ENCODE data around the gene NDUFA8.

The NDUFA8 gene

DNA sequence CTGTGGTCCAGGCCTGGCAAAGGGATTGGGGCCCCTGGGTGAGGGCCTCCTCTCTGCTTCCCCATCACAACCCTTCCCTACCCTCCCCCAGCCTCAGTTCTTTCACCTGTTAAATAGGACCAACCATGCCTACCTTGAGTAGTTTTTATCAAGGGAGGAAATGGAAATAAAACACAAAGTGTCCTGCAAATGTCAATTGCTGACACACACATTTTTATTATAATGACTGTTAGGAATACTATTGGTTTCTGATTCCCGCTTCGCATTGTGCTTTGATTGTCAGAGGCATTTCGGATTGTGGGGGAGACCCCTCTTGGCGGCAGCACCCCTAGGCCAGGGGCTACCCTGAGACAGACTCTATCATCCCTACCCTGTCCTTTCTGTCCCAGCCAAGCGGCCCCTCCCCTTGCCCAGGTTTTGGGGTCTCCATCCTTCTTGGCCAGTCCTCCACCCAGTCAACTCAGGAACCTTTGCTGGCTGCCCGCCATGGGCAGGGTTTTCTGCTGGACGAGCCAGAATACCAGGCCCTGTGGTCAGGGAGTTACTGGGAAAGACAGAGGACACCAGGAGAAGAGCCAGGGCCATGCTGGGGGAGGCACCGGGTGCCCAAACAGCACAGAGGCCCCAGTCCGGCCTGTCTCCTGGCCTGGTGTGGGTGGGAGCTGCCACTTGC, 48.0 kb downstream of the NDUFA8 start:
- H3K27ac ChIP-seq: no peak overlapping the region
- no peak overlapping the region for H3K4me3 ChIP-seq
- TF ChIP-seq, protein P1, sequence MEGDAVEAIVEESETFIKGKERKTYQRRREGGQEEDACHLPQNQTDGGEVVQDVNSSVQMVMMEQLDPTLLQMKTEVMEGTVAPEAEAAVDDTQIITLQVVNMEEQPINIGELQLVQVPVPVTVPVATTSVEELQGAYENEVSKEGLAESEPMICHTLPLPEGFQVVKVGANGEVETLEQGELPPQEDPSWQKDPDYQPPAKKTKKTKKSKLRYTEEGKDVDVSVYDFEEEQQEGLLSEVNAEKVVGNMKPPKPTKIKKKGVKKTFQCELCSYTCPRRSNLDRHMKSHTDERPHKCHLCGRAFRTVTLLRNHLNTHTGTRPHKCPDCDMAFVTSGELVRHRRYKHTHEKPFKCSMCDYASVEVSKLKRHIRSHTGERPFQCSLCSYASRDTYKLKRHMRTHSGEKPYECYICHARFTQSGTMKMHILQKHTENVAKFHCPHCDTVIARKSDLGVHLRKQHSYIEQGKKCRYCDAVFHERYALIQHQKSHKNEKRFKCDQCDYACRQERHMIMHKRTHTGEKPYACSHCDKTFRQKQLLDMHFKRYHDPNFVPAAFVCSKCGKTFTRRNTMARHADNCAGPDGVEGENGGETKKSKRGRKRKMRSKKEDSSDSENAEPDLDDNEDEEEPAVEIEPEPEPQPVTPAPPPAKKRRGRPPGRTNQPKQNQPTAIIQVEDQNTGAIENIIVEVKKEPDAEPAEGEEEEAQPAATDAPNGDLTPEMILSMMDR (IDR thresholded peaks at IDR 0.05): no peak
- no peak for DNase-seq (ENCODE audit: low spot score)

DNA sequence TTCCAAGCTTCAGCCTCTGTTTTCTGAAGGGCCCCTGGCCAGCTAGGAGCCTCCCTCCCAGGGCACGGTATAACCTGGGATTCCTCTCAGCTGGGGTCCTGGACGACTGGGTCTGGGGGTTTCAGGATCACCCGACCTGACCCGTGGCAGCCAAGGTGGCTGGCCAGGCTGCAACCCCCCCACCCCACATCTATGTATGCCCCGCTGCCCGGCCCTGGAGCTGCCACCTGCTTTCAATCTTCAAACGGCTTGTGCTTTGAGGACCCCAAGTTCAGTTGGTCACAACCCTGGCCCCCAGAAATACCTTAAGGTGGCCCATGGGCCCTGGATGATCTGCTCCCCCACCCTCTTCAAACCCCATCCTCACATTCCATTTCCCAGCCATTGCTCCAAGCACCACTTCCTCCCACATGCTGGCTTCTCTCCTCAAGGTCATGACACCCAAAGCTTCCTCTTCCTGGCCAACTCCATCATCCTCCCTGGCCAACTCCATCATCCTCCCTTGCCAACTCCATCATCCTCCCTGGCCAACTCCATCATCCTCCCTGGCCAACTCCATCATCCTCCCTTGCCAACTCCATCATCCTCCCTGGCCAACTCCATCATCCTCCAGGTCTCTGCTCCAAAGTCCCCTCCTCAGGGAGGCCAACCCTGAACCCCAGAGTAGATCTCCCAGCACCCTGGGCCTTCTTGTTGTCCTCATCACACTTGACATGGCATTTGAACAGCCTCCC, 49.3 kb downstream of the NDUFA8 start:
- no peak overlapping the region for H3K27ac ChIP-seq
- H3K4me3 ChIP-seq: no peak overlapping the region
- no peak for DNase-seq (ENCODE audit: low spot score)
- TF ChIP-seq, protein P1 (IDR thresholded peaks at IDR 0.05): no peak

DNA sequence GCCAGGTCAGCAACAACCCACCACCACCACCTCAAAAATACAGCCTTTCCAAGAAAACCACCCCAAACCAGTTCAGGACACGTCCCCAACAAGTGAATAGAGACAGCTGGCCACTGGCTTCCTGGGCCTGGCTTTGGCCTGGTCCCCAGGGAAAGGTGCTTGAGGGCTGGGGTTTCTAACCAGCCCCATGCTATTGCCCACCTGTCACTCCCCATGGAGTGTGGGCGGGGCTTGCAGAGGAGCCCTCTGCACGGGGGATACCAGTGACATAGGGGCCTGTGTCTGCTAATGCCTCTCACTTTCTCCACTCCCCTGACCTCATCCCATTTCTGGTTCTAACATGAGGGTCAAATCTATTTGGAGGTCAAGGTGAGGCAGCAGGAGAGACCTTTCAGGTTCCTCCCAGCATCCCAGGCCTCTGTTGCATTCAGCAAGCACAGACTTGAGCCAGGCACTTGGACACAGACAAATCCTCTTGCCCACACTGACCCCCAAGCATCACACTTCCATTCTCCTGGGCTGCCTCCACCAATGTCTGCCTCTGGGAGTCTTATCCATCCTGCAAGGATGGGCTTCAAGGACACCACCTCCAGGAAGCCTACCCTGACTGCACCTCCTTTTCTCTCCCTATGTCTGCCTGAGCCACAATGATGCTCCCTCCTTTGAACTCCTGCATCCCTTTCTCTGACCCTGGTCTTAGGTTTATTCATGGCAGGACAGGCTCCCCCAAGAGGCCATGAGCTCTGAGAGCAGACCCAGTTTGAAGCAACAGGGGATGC, 50.4 kb downstream of the NDUFA8 start:
- DNase-seq (ENCODE audit: low spot score): no peak
- Histone ChIP-seq H3K27ac (no peak overlapping the region), H3K4me3 (no peak overlapping the region)
- TF ChIP-seq, protein P1 (IDR thresholded peaks at IDR 0.05): no peak

DNA sequence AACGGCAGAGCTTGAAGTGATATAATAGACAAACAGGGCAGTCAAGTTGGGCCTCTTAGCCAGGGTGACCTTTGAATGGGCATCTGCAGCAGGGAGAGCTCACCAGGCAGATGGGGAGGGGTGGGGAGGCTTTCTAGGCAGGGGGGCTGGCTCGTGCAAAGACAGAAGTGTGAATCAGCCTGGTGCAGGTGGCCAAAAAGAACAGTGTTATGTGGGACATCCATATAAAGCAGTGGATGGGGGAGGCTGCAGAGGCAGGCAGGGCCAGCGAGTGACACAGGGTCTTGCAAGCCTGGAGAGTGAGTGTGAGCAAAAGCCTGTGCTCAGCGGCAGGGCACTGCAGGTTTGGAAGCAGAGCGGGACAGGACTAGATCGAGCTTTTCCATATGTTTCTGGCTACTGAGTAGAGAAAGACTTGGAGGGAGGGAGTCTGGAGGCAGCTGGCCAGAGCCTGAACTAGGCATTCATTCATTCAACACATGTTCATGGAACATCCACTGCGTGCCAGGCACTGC, 52.2 kb downstream of the NDUFA8 start:
- no peak overlapping the region for H3K27ac ChIP-seq
- H3K4me3 ChIP-seq: no peak overlapping the region
- no peak for DNase-seq (ENCODE audit: low spot score)
- TF ChIP-seq, protein P1 (IDR thresholded peaks at IDR 0.05): no peak

DNA sequence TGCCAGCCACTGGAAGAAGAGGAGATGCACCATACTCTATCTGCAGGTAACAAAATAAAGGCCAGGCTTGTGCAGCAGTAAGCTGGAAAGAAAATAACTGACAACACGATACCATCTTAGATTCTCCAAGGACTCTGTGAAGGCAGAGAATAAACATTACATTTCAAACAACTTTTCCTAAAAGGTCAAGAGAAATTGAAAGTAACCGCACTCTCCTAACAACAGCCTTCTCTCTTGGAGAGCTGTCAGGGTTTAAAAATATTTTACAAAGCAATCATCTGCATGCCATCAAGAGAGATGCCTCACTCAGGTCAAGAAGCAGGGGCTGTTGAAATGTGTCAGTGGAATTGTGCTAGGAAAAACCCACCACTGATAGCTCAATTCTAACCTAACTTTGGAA, 53.0 kb downstream of the NDUFA8 start:
- DNase-seq (ENCODE audit: low spot score): no peak
- TF ChIP-seq, protein P1 (IDR thresholded peaks at IDR 0.05): no peak
- H3K4me3 ChIP-seq: no peak overlapping the region
- no peak overlapping the region for H3K27ac ChIP-seq

DNA sequence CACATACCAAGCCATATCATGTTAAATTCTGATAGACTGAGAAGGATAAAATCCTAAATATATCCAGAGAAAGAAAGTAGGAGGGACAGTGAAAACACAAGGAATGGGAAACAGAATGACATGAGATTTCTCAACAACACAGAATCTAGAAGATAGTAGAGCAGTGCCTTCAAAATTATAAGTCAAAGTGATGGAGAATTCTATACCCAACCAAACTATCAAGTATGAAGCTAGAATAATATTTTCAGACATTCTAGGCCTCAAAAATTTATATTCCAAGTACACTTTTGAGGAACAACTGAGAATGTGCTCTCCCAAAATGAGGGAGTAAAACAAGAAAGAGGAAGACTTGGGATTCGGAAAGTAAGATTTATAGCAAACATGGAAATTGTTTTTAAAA, 55.6 kb downstream of the NDUFA8 start:
- Histone ChIP-seq H3K4me3 (no peak overlapping the region), H3K27ac (no peak overlapping the region)
- TF ChIP-seq, protein P1 (IDR thresholded peaks at IDR 0.05): no peak
- DNase-seq (ENCODE audit: low spot score): no peak
